ENCODE results near the gene TTC23.

The TTC23 gene

DNA sequence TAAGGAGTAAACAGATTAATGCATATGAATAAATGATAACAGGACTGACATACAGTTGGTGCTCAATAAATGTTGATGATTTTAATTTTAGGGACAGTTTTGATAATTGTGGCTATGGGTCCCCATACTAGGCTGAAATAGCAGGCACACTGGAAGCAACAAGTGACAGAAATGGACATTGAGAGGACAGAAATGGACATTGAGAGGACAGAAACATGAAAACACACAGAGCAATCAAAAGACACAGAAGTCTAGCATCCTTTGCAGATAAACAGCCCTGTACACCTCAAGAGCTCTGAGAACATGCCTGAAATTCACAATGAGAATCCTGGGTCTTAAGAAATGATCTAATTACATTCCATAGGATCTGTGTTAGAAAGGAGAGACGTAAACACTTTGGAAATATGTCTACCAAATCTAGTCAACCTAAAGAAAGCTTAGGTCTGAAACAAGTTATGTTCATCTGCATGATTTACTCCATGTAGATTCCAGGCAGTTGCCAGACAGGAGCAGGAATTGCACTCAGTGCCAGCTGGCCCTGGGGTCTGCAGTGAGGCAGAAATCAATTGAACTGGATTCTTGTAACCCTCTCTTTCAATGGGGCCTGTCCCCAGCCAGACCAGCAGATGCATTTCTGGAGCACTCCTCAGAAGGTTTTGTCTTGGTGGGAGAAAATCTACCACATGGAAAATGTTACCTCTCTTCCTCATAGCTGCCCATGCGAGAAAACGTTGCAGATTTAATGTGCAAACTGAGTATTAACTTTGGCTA, 84.2 kb downstream of the TTC23 start:
- no peak overlapping the region for H3K4me3 ChIP-seq (ENCODE audit: low read depth, low read length)
- TF ChIP-seq, protein P1, sequence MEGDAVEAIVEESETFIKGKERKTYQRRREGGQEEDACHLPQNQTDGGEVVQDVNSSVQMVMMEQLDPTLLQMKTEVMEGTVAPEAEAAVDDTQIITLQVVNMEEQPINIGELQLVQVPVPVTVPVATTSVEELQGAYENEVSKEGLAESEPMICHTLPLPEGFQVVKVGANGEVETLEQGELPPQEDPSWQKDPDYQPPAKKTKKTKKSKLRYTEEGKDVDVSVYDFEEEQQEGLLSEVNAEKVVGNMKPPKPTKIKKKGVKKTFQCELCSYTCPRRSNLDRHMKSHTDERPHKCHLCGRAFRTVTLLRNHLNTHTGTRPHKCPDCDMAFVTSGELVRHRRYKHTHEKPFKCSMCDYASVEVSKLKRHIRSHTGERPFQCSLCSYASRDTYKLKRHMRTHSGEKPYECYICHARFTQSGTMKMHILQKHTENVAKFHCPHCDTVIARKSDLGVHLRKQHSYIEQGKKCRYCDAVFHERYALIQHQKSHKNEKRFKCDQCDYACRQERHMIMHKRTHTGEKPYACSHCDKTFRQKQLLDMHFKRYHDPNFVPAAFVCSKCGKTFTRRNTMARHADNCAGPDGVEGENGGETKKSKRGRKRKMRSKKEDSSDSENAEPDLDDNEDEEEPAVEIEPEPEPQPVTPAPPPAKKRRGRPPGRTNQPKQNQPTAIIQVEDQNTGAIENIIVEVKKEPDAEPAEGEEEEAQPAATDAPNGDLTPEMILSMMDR (IDR thresholded peaks at IDR 0.05; ENCODE audit: low read depth, low read length) = no peak

DNA sequence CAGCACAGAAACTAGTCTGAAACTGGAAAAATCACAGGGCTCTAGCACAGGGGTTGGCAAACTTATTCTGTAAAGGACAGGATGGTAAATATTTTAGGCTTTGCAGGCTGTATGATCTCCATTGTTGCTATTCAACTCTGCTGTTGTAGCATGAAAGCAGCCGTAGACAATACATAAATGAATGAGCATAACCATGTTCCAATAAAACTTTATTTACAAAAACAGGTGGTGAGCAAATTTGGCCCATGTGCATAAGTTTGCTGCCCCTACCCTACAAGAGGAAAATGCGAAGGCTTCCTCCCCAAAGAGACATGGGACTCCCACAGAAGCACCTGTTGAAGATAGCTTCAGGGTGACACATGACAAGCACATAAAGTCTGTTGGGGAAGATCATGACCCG, 85.3 kb downstream of the TTC23 start:
- TF ChIP-seq, protein P1 (IDR thresholded peaks at IDR 0.05; ENCODE audit: low read depth, low read length) = no peak
- no peak overlapping the region for H3K4me3 ChIP-seq (ENCODE audit: low read depth, low read length)

DNA sequence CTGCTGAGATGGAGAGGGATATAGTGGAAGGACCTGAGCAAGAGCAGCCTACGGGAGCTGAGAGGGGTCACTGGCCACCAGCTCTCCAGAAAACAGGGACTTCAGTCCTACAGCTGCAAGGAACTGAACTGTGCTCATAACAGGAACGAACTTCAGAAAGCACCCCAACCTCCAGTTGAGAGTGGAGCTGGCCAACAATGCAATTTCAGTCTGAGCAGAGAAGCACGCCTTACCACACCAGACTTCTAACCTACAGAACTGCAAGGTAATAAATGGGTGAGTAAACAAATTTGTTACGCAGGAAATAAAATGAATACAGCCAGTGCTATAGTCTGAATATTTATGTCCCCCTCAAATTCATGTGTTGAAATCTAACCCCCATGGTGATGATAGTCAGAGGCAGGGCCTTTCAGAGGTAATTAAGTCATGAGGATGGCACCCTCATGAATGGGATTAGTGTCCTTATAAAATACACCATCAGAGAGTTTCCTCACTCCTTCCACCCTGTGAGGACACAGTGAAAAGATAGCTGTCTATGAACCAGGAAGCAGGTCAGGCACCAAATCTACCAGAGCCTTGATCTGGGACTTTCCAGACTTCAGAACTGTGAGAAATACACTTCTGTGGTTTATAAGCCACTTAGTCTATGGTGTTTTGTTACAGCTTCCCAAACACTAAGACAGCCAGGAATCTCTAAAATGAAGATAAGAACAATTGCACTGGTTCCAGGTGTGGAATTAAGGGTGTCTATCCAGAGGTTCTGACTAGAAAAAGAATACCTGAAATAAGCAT, 85.9 kb downstream of the TTC23 start:
- no peak overlapping the region for H3K4me3 ChIP-seq (ENCODE audit: low read depth, low read length)
- TF ChIP-seq, protein P1 (IDR thresholded peaks at IDR 0.05; ENCODE audit: low read depth, low read length) = no peak

DNA sequence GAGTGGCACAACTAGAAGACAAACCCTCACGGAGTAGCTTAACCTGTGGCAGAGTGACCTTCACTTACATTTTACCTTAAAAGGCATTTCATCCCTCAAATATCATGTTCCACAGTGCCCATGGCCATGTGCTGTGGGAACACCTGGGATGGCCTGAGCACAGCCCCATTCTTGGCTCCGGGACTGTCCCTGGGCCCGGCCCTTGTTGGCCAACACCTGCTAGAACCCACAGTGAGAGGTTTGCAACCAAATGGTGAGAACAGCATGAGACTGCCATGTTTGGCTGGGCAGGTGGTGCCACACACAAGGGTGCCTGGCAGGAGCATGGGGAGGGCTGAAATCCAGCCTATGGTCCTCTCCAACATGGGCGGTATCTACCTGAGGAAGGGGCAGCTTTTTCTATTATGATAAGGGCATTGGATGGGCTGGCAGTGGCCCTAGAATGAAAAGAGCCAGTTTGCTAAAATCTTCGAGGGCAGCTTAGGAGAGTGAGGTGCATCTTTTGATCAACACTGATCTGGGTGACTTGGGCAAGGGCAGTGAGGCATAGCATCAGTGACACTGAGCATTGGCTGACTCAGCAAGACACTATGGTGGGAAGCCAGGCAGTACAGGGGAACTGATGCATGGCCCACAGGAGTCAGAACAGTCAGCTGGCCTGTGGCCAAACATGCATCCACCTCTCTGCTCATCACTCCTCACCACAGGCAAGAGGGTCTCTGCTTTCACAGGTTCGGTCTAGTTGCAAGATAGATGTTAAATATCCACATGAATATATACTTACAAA, 90.6 kb downstream of the TTC23 start:
- no peak overlapping the region for H3K4me3 ChIP-seq (ENCODE audit: low read depth, low read length)
- TF ChIP-seq, protein P1 (IDR thresholded peaks at IDR 0.05; ENCODE audit: low read depth, low read length) = no peak

DNA sequence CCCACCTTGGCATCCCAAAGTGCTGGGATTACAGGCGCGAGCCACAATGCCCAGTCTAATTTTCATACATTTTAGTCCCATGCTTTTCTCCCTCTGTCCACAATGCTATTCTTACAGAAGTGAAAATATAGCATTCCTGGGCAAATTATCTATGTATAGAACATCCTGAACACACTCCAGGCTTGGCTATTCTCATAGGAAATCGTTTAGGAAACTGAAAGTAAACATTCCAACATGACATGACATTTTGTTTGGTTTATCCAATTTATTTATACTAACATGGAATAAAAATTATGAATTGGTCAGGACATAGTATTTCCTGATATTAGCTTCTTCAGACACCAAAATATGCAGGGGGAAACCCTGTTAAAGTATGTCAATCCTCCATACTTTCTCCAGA, 91.9 kb downstream of the TTC23 start:
- H3K4me3 ChIP-seq (ENCODE audit: low read depth, low read length) = no peak overlapping the region
- TF ChIP-seq, protein P1 (IDR thresholded peaks at IDR 0.05; ENCODE audit: low read depth, low read length) = no peak

DNA sequence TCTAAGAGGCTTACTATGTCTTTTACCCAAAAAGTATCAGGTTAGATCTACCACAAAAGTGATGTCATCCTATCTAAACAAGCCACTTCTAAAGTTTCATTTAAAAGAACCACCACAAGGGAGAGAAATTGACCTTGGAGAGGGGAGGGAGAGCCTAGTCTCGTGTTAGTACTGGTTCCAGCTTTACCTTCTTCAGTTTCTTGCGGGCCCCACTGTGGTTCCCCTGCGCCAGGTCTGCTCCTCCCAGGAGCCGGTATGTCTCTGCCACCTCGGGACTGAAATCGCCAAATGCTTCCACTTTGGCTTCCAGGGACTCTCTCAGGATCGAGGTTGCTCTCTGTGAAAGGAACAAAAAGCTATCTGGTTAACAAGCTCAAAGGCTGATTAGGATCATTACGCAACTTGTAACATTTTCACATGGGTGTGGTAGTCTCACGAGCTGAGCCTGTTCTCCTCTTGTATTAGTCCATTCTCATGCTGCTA, 93.4 kb downstream of the TTC23 start:
- TF ChIP-seq, protein P1 (IDR thresholded peaks at IDR 0.05; ENCODE audit: low read depth, low read length) = no peak
- no peak overlapping the region for H3K4me3 ChIP-seq (ENCODE audit: low read depth, low read length)

Data from WI38 (cell line).